NCI-H2227 (cell line): ENCODE measurements around the gene CALCOCO2.
"Not testable (repeated sequence)": the region's sequence is repeated elsewhere in the genome, so short reads cannot be mapped to it uniquely, and the experiment has no call there.

ENCODE experiments used
- DNase-seq: peaks from one replicate; lab custom pipeline; 2025; ENCODE audit not compliant: unreplicated experiment; lab: John Stamatoyannopoulos, UW

Gene CALCOCO2, protein sequence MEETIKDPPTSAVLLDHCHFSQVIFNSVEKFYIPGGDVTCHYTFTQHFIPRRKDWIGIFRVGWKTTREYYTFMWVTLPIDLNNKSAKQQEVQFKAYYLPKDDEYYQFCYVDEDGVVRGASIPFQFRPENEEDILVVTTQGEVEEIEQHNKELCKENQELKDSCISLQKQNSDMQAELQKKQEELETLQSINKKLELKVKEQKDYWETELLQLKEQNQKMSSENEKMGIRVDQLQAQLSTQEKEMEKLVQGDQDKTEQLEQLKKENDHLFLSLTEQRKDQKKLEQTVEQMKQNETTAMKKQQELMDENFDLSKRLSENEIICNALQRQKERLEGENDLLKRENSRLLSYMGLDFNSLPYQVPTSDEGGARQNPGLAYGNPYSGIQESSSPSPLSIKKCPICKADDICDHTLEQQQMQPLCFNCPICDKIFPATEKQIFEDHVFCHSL

DNA sequence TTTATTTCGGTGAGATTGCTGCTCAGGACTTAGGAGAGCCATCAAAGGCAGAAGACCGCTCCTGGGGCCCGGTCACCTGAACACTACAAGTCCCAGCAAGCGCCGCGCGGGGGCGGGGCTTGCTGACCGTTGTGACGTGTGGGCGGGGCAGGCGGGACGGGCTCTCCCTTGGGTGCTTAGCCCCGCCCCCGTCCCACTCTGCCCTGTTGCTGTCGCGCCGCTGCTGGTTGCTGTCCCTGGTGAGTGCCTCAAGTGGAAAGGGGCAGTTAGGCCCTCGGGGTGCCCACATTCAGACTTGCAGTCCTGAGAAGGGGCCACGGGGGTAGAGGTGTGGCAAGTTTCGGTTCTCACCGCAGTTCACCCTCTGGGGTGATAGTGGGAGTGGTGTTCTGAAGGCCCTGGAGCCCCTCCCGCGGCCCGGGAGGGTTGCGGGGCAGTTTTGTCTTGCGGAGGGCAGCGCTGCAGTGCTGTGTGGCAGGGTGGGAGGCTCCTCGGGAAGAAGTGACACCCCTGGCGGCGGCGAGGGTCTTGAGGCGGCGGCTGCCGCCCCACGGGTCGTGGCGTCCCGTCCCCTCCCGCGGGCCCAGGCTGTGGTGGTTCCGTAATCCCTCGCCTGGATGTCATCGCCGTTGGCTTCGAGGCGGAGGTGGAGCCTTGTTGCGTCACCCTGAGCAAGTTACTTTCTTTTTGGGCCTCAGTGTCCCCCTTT is at the start of gene CALCOCO2:
TSS of gene CALCOCO2 (plus strand) at position 196 of the 709 bp plus-strand sequence. CDS start 10,673 bp downstream, outside the sequence.
- peak; percentile 97 for DNase-seq

- no peak for DNase-seq
Observed at GRCh38 chr17:48787828-48788227, 43.0 kb upstream of the CALCOCO2 start.

GRCh38 chr17:48790607-48791127 is 40.2 kb upstream of the CALCOCO2 start:
- DNase-seq: no peak

DNA sequence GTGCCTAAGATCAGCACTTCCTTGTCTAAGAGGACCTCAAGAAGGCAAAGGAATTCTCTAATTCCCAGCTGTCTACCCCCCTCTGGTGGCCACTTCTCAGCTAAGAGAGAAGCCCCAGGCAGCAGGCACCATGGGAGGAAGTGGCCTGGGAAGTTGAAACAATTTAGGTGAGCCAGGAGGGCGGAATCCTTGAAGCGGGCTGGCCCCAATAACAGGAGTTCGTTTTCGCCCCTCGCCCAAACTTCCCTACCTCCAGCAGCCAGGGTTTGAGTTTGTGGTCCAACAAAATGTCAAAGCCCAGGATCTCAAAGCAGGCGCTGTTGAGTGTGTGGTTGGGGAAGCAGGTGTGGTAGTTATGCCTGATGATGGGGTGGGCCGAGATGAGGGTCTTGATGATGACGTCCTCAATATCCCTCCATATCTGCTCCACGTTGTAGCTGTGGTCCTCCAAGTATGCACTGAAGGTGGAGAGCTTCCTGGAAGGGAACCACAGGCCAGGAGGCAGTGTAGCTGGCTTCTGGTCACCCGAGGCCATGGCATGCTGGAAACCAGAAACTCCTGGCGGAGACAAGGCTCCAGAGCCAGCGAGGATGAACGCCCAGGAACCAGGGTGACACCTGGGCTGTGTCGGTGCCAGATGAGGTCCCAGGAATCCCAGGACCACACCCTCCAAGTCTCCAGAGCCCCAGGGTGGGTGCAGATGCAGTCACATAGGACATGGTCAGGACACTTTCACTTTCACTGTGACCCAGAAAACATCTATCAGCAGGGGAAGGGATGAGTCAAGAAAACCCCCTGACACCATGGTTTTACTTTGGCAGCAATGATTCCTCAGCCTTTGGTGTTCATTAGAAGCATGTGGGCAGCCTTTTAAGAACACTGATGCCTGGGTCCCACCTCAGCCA is 39.5 kb upstream of the CALCOCO2 start:
- peak; percentile 81 for DNase-seq

- DNase-seq: no peak
Observed at GRCh38 chr17:48792033-48792798, 38.6 kb upstream of the CALCOCO2 start.

DNA sequence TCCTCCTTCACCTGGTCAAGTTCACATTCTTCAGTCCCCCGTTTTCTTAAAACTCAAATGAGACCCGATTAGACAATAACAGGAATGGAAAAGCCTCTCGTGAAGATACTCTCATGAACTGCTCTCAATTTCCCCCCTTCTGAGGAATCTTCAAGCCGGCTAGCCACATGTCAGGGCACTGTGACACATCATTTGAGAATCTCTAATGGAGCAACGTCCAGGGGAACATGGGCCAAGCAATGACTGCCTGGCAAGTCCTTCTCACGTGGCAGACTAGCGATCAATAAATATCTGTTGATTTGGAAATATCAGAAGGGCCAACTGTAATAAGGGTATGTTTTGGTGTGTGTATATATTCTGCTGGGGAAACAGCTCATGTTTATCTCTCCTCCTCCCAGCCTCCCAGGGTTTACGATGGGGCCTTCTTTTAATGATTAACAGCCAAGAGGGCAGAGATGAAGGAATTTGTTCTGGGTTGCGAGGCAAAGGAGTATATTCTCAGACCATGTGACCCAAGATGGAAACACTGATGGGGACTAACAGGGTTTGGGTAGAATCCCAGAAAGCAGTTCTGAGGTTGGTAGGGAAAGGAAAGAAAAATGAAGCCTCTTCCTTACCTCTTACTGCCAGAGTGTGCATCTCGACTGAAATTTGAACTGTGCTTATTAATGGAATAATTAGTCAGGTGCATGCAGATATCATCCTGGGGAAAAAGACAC is 35.2 kb upstream of the CALCOCO2 start:
- no peak for DNase-seq

DNA sequence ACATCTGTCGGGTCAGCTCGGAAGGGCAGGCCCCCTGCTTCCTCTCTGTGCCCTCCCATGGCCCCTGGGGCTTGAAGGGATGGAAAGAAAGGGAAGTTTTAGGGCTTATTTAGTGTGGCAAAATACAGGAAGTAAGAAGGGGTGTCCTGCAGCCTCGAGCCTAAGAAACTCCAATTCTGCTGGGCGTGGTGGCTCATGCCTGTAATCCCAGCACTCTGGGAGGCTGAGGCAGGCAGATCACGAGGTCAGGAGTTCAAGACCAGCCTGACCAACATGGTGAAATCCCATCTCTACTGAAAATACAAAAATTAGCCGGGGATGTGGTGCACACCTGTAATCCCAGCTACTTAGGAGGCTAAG is 34.7 kb upstream of the CALCOCO2 start:
- DNase-seq: not testable (repeated sequence)

GRCh38 chr17:48799069-48799723 is 31.6 kb upstream of the CALCOCO2 start:
- no peak for DNase-seq

GRCh38 chr17:48800626-48801217 is 30.1 kb upstream of the CALCOCO2 start:
- no peak for DNase-seq

DNA sequence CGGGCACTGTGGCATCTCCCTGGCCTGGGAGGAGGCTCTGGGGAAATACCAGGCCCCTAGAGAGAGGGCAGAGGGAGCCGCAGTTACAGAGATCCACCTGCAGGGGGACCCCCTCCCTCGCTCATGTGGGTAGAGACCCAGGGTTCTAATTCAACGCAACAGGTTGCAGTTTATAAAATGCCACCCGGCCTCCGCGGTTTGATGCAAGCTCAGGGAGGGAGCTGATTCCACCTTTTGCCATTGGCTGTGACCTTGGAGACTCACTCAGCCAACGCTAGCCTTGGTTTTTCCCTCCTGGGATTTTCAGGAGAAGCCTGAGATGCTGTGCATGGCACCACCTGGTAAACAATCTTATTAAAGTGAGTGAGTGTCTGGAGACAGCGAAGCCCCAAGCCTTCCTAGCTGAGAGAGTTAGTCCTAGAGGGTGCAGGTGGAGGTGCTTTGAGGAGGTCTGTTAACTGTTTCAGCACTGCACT is 25.9 kb upstream of the CALCOCO2 start:
- peak; percentile 76 for DNase-seq

GRCh38 chr17:48809182-48809581 is 21.7 kb upstream of the CALCOCO2 start:
- DNase-seq: no peak

DNA sequence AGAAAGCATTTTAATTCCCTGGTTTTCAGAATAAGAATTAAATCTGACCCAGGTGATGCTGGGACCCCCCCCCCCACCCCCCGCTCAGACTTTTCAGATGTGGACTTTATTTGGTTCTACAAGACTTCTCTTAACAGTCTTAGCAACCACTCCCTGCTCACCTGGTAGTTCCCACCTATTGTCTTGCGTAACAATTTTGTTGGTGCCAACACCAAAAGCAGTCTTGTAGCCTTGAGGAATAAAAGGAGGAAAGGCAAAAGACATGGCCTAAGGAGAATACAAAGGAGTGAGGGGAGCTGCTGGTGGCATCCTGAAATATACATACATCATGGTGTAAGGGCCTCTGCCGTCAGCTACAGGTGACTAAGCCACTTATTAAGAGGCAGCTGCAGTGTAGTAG is 18.8 kb upstream of the CALCOCO2 start:
- DNase-seq: no peak

DNA sequence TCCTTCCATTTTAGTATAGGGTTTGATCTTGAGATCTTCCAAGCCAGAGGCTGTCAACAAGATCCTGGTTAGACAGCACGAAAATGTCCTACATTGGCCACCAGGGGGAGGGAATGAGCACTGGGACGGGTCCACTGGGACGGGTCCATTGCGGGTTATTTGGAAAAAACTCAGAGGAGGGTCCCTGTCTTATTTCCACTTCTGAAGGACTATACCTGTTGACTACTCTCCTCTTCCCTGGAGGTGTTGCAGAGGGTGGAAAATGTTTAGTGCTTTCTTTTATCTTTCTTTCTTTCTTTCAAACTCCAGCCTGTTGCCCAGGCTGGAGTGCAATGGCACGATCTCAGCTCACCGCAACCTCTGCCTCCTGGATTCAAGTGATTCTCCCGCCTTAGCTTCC is 16.3 kb upstream of the CALCOCO2 start:
- DNase-seq: peak; percentile 73

DNA sequence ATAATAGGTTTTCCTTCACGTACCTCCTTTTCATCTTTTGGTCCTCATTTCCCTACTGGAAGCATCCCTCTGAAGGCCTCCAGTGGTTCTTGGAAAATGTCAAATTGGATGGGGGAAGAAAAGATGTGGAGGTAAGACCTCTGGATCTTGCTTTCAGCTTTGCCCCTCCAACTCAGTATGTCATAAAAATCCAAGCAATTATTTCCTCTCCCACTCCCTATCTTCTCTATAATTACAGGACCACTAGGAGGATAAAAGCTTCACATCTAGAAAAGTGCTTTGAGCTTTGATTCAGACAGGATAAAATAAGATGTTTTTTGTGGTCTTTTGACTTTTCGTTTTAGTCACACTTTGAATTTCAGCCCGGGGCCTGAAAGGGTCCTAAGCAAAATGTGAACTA is 15.5 kb upstream of the CALCOCO2 start:
- DNase-seq: peak; percentile 53

DNA sequence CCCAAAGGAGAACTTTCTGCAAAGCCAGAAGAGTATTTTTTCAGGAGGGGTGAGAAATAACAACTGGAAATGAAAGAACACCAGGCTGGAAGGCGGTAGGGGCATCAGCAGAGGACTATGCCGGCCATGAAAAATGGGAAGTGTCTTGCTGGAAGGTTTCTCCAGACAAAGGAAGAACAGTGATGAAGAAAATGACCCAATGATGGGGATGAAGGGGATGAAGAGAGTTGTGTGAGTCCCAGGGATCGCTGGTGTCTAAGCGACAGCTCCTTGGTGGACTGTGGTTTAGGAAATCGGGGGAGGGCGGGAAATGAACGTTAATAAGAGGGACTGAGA is 14.4 kb upstream of the CALCOCO2 start:
- DNase-seq: no peak

- peak; percentile 98 for DNase-seq
Observed at GRCh38 chr17:48816774-48817590, 13.9 kb upstream of the CALCOCO2 start, which contains the start of gene TTLL6. Gene TTLL6 (minus strand): TSS chr17:48817229. CDS start chr17:48817072, 157 bp downstream.

DNA sequence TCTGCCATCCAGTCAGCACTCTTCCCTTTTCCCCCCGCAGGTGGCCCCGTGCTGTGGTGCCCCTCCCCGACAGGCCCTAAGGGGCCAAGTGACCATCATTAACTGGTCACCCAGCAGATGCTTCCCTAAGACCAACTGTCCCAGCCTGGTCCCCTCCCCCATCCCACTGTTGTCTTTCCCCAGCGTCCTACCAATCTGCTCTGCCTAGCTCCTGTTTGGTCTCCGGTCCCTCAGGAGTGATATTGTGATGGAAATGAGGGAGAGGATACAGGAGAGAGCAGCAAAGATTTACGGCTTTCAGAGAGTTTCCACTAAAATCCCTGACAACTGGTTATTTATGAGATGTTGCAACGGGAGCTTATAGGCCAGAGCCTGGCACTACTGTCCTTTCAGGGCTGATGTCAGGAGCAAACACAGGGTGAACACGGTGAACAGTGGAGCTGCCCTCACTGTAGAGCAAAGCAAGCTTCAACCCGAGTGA is 12.4 kb upstream of the CALCOCO2 start:
- DNase-seq: peak; percentile 47

DNA sequence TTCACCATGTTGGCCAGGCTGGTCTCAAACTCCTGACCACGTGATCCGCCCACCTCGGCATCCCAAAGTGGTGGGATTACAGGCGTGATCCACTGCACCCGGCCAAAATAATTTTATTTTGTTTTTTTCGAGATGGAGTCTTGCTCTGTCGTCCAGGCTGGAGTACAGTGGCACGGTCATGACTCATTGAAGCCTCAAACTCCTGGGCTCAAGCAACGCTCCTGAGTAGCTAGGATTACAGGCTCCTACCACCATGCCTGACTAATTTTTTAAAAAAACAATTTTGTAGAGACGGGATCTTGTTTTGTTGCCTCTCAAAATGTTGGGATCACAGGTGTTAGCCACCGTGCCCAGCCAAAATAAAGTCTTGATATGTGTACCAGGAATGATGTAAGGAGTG is 11.4 kb upstream of the CALCOCO2 start:
- no peak for DNase-seq
